Measurements from ENCODE around the gene RPS6KA1. TPM values are rescaled to one million over a fixed set of nuclear protein-coding genes. Genes with fewer than 3 reads are reported as not detected.

RPS6KA1 gene
- total and polyA plus RNA-seq, 3 experiments from 2014 or later, result 187 to 193 (median 189) TPM

DNA sequence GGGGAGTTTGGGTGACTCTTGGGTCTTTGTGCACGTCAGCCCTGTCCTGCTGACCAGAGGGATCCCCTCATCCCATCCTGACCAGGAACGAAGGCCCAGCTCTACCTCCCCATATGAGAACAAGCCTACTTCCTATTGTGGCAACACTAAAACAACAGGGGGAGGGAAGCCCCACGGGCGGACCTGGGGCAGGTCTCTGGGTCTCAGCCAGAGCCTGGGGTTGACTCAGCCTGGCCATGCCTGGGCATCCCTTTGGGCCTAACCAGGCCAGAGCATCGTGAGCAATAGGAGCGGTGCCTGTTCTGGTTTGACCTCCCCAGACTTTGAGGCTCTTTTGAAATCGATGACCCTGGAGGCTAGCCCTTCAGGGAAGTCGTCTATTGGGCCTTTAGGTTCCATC is 16.8 kb downstream of the RPS6KA1 start:
- Histone ChIP-seq H3K27me3 (ENCODE audit: insufficient read depth, low read length, poor library complexity, severe bottlenecking) (no peaks in the 10 kb centered on the region), H3K4me3 (ENCODE audit: low read length) (peak overlapping the region; percentile 98), H3K4me1 (ENCODE audit: insufficient read depth, low read length) (peaks cover 72% of the 10 kb centered on the region), H3K9me3 (ENCODE audit: low read length) (no peaks in the 10 kb centered on the region), H3K36me3 (ENCODE audit: insufficient read depth, low read length) (peaks cover 16% of the 10 kb centered on the region), H3K27ac (ENCODE audit: low read depth, low read length) (peak overlapping the region; percentile 77)
- H3K4me1 Mint-ChIP-seq, result peaks cover 65 to 75% (median 73%) of the 10 kb centered on the region in 3 donors
- no peak for DNase-seq
- peaks cover 3 to 37% (median 4%) of the 10 kb centered on the region in 3 donors for H3K36me3 Mint-ChIP-seq
- CTCF ChIA-PET, result interaction anchor here (1.0 to 4.6 kb wide), 6 partner anchors 16 to 288 kb away, joined by 3 to 26 read pairs (median 3); no protein-coding TSS in a partner anchor
- H3K27me3 Mint-ChIP-seq, result no peaks in the 10 kb centered on the region
- peak overlapping the region; percentile 72 to 93 (median 91) for H3K4me3 Mint-ChIP-seq
- H3K27ac Mint-ChIP-seq, result peak overlapping the region; percentile 92 to 98 (median 96)
- no peaks in the 10 kb centered on the region for H3K9me3 Mint-ChIP-seq
- POLR2A ChIA-PET, result interaction anchor here (0.6 to 1.3 kb wide), 3 partner anchors 17 to 180 kb away, joined by 3 to 6 read pairs (median 3); partner anchors contain the start of gene RPS6KA1

DNA sequence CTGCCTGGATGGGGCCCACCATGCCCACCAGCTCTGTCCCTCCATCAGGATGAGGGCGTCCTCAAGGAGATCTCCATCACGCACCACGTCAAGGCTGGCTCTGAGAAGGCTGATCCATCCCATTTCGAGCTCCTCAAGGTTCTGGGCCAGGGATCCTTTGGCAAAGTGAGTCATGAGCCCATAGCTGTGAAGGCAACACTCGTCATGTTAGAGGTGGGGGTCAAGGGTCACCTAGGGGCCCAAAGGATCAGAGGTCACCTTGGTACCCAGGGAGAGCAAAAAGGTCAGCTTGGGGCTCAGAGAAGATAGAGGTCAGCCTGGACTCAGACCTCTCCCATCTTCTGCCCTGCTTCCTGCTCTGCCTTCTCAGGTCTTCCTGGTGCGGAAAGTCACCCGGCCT is 17.3 kb downstream of the RPS6KA1 start:
- H3K27me3 Mint-ChIP-seq, result no peaks in the 10 kb centered on the region
- peak overlapping the region; percentile 92 to 98 (median 96) for H3K27ac Mint-ChIP-seq
- ChIA-PET CTCF (interaction anchor here (1.0 to 4.6 kb wide), 7 partner anchors 8 to 50 kb away, joined by 3 to 26 read pairs (median 3); no protein-coding TSS in a partner anchor), POLR2A (interaction anchor here (0.6 to 0.7 kb wide), 2 partner anchors 47 to 179 kb away, joined by 3 to 6 read pairs; no protein-coding TSS in a partner anchor)
- Histone ChIP-seq H3K4me1 (ENCODE audit: insufficient read depth, low read length) (peaks cover 68% of the 10 kb centered on the region), H3K9me3 (ENCODE audit: low read length) (no peaks in the 10 kb centered on the region), H3K36me3 (ENCODE audit: insufficient read depth, low read length) (peaks cover 20% of the 10 kb centered on the region), H3K27ac (ENCODE audit: low read depth, low read length) (peak overlapping the region; percentile 77), H3K27me3 (ENCODE audit: insufficient read depth, low read length, poor library complexity, severe bottlenecking) (no peaks in the 10 kb centered on the region), H3K4me3 (ENCODE audit: low read length) (peak overlapping the region; percentile 98)
- no peak for DNase-seq
- H3K4me3 Mint-ChIP-seq, result peak overlapping the region; percentile 72 to 93 (median 91)
- H3K4me1 Mint-ChIP-seq, result peaks cover 61 to 71% (median 69%) of the 10 kb centered on the region in 3 donors
- peaks cover 3 to 41% (median 4%) of the 10 kb centered on the region in 3 donors for H3K36me3 Mint-ChIP-seq
- H3K9me3 Mint-ChIP-seq, result no peaks in the 10 kb centered on the region

DNA sequence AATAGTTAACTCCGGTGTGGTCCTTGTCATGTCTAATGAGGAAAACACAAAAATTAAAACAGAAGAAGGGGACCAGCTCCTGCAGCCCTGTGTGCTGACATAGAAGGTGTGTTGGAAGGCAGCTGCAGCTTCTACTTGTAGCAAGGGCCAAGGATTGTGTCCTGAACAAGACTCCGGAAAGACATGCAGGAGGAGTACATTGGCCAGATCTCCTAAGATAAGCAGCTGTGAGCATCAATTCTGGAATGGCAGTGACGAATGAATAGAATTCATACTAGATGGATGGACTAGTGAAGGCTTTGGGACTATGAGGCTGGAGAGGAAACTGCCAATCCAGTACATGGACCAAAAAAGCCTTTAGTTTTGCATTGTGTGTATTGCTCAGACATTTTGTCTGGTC is 19.3 kb downstream of the RPS6KA1 start:
- peak overlapping the region in 4 of 7 donors; percentile 2 to 84 (median 32) for H3K4me3 Mint-ChIP-seq
- H3K36me3 Mint-ChIP-seq, result peaks cover 6 to 58% (median 8%) of the 10 kb centered on the region in 3 donors
- Histone ChIP-seq H3K4me3 (ENCODE audit: low read length) (no peak overlapping the region), H3K27me3 (ENCODE audit: insufficient read depth, low read length, poor library complexity, severe bottlenecking) (no peaks in the 10 kb centered on the region), H3K27ac (ENCODE audit: low read depth, low read length) (no peak overlapping the region), H3K9me3 (ENCODE audit: low read length) (no peaks in the 10 kb centered on the region), H3K36me3 (ENCODE audit: insufficient read depth, low read length) (peaks cover 28% of the 10 kb centered on the region), H3K4me1 (ENCODE audit: insufficient read depth, low read length) (peaks cover 52% of the 10 kb centered on the region)
- H3K4me1 Mint-ChIP-seq, result peaks cover 48 to 58% (median 57%) of the 10 kb centered on the region in 3 donors
- no peak for DNase-seq
- ChIA-PET POLR2A (no interaction called here), CTCF (interaction anchor here (1.4 to 4.6 kb wide), 3 partner anchors 10 to 240 kb away, joined by 3 to 26 read pairs (median 11); no protein-coding TSS in a partner anchor)
- H3K27ac Mint-ChIP-seq, result peak overlapping the region in 7 of 8 donors; percentile 18 to 81 (median 42)
- no peaks in the 10 kb centered on the region for H3K27me3 Mint-ChIP-seq
- no peaks in the 10 kb centered on the region for H3K9me3 Mint-ChIP-seq

DNA sequence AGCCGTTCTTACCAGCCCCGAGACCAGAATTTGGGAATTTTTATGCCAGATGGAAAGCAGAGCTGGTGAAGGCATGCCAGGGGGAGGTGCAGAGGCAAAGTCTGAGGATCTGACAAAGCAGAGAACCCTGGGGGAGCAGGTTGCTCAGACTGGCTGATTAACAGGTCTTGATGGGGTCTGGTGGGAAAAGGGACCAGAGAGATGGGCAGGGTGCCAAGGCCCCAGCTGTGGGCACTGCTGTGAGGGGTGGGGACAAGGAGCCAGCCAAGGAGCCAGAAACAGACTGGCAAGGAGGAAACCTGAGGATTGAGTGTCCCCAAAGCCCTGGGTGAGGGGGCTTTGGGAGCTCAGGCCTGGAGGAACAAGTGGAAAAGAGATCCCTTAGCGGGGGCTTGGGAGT is 21.4 kb downstream of the RPS6KA1 start:
- H3K9me3 Mint-ChIP-seq, result no peaks in the 10 kb centered on the region
- H3K4me1 Mint-ChIP-seq, result peaks cover 33 to 41% (median 41%) of the 10 kb centered on the region in 3 donors
- no peak overlapping the region for H3K4me3 Mint-ChIP-seq
- peaks cover 45% of the 10 kb centered on the region for H3K4me1 ChIP-seq (ENCODE audit: insufficient read depth, low read length)
- peaks cover 49% of the 10 kb centered on the region for H3K36me3 ChIP-seq (ENCODE audit: insufficient read depth, low read length)
- no peak for DNase-seq
- H3K9me3 ChIP-seq (ENCODE audit: low read length), result no peaks in the 10 kb centered on the region
- no peak overlapping the region for H3K27ac ChIP-seq (ENCODE audit: low read depth, low read length)
- CTCF ChIA-PET, result interaction anchor here (1.2 to 1.5 kb wide), 3 partner anchors 11 to 81 kb away, joined by 3 to 6 read pairs (median 4); no protein-coding TSS in a partner anchor
- no peak overlapping the region for H3K4me3 ChIP-seq (ENCODE audit: low read length)
- no peaks in the 10 kb centered on the region for H3K27me3 Mint-ChIP-seq
- H3K27me3 ChIP-seq (ENCODE audit: insufficient read depth, low read length, poor library complexity, severe bottlenecking), result no peaks in the 10 kb centered on the region
- peaks cover 6 to 78% (median 10%) of the 10 kb centered on the region in 3 donors for H3K36me3 Mint-ChIP-seq
- POLR2A ChIA-PET, result interaction anchor here (0.6 kb wide), 1 partner anchor 508 kb away, joined by 4 read pairs; no protein-coding TSS in a partner anchor
- H3K27ac Mint-ChIP-seq, result peak overlapping the region in 3 of 8 donors; percentile 46 to 60 (median 50)

DNA sequence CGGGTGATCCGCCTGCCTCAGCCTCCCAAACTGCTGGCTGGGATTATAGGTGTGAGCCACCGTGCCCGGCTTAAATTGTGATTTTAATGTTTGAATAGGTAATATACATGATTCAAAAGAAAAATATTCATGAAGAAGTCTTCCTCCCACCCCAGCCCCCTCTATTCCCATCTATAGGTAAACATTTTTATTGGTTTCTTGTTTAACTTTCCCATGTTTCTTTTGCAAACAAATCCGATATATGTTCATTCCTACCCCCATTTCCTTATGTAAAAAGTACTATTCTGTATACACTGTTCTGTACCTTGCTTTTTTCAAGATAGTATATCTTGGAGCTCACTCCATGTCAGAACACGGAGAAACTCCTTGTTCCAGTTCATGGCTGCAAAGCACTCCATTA is 23.2 kb downstream of the RPS6KA1 start:
- no peak for DNase-seq
- H3K4me1 Mint-ChIP-seq, result peaks cover 18 to 23% (median 23%) of the 10 kb centered on the region in 3 donors
- no peak overlapping the region for H3K4me3 Mint-ChIP-seq
- Histone ChIP-seq H3K9me3 (ENCODE audit: low read length) (no peaks in the 10 kb centered on the region), H3K27ac (ENCODE audit: low read depth, low read length) (no peak overlapping the region), H3K4me1 (ENCODE audit: insufficient read depth, low read length) (peaks cover 28% of the 10 kb centered on the region), H3K27me3 (ENCODE audit: insufficient read depth, low read length, poor library complexity, severe bottlenecking) (no peaks in the 10 kb centered on the region), H3K36me3 (ENCODE audit: insufficient read depth, low read length) (peaks cover 62% of the 10 kb centered on the region), H3K4me3 (ENCODE audit: low read length) (no peak overlapping the region)
- no peaks in the 10 kb centered on the region for H3K9me3 Mint-ChIP-seq
- ChIA-PET CTCF (interaction anchor here (1.5 to 2.1 kb wide), 2 partner anchors 11 to 53 kb away, joined by 5 to 6 read pairs; no protein-coding TSS in a partner anchor), POLR2A (interaction anchor here (0.7 kb wide), 1 partner anchor 15 kb away, joined by 6 read pairs; no protein-coding TSS in a partner anchor)
- H3K27ac Mint-ChIP-seq, result peak overlapping the region in 1 of 8 donors; percentile 42
- peaks cover 6 to 82% (median 15%) of the 10 kb centered on the region in 3 donors for H3K36me3 Mint-ChIP-seq
- H3K27me3 Mint-ChIP-seq, result no peaks in the 10 kb centered on the region

DNA sequence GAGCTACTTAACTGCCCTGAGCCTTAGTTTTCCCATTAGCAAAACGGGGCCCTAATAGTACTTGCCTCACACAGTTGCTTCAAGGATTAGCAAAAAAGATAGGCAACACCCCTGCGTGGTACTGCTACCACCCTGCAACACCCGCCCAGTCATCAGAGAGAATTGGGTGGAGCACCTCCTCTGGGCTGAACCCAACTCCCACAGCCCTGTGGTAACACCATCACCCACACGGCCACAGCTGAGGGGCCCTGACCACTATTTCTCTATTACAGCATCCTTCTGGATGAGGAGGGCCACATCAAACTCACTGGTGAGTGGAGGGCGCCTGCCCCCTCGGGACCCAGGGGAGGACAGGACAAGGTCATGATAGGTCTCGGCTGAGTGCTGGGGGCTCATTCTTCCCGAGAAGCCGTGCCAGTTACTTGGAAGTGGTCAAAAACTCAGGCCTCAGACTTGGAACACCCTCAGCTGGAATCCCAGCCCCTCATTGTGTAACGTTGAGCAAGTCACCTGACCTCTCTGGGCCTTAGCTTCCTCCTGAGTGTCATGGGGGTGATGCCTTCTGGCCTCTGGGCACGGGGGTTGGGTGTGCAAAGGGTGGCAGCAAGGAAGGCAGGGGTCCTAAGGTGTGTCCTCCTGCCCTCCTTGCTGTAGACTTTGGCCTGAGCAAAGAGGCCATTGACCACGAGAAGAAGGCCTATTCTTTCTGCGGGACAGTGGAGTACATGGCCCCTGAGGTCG is 24.6 kb downstream of the RPS6KA1 start:
- Mint-ChIP-seq H3K27ac (peak overlapping the region in 6 of 8 donors; percentile 26 to 81 (median 65)), H3K9me3 (no peaks in the 10 kb centered on the region), H3K4me3 (no peak overlapping the region), H3K36me3 (peaks cover 9 to 82% (median 19%) of the 10 kb centered on the region in 3 donors), H3K4me1 (peaks cover 7 to 11% (median 10%) of the 10 kb centered on the region in 3 donors), H3K27me3 (no peaks in the 10 kb centered on the region)
- H3K27ac ChIP-seq (ENCODE audit: low read depth, low read length), result no peak overlapping the region
- H3K36me3 ChIP-seq (ENCODE audit: insufficient read depth, low read length), result peaks cover 61% of the 10 kb centered on the region
- no peaks in the 10 kb centered on the region for H3K27me3 ChIP-seq (ENCODE audit: insufficient read depth, low read length, poor library complexity, severe bottlenecking)
- no peaks in the 10 kb centered on the region for H3K9me3 ChIP-seq (ENCODE audit: low read length)
- peak in 1 of 5 donors; percentile 12 for DNase-seq
- H3K4me1 ChIP-seq (ENCODE audit: insufficient read depth, low read length), result peaks cover 15% of the 10 kb centered on the region
- CTCF ChIA-PET, result interaction anchor here (1.3 to 3.0 kb wide), 3 partner anchors 13 to 54 kb away, joined by 5 to 11 read pairs (median 5); no protein-coding TSS in a partner anchor
- POLR2A ChIA-PET, result no interaction called here
- no peak overlapping the region for H3K4me3 ChIP-seq (ENCODE audit: low read length)

DNA sequence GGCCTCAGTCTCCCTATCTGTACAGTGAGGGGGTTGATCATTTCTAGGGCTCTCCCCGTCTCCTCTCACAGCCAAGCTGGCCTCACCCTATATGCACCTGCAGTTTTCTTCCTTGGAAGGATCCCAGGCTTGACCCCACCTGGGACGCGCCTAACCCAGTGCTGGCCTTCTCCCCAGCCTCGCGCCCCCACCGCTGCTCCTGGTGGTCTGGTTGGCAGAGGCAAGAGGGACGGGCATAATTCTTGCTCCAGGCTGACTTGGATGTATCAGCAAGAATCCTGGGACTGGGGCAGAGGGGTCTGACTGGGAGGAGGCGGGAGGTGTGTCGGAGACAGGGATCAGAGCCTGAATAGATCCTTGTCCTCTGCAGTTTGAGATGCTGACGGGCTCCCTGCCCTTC is 25.2 kb downstream of the RPS6KA1 start:
- Mint-ChIP-seq H3K9me3 (no peaks in the 10 kb centered on the region), H3K36me3 (peaks cover 9 to 86% (median 19%) of the 10 kb centered on the region in 3 donors), H3K4me1 (peaks cover 7 to 11% (median 10%) of the 10 kb centered on the region in 3 donors), H3K4me3 (no peak overlapping the region), H3K27ac (peak overlapping the region in 4 of 8 donors; percentile 55 to 81 (median 59)), H3K27me3 (no peaks in the 10 kb centered on the region)
- CTCF ChIA-PET, result interaction anchor here (1.8 to 3.0 kb wide), 2 partner anchors 13 to 16 kb away, joined by 5 to 11 read pairs; no protein-coding TSS in a partner anchor
- H3K36me3 ChIP-seq (ENCODE audit: insufficient read depth, low read length), result peaks cover 63% of the 10 kb centered on the region
- no peak overlapping the region for H3K27ac ChIP-seq (ENCODE audit: low read depth, low read length)
- H3K9me3 ChIP-seq (ENCODE audit: low read length), result no peaks in the 10 kb centered on the region
- no peak overlapping the region for H3K4me3 ChIP-seq (ENCODE audit: low read length)
- POLR2A ChIA-PET, result no interaction called here
- H3K4me1 ChIP-seq (ENCODE audit: insufficient read depth, low read length), result peaks cover 15% of the 10 kb centered on the region
- DNase-seq, result no peak
- H3K27me3 ChIP-seq (ENCODE audit: insufficient read depth, low read length, poor library complexity, severe bottlenecking), result no peaks in the 10 kb centered on the region

Measured in CD8-positive, alpha-beta memory T cell (primary cell).